ENCODE data around the gene MPLKIP.

The MPLKIP gene

GRCh38 chr7:40077849-40078248, 56.6 kb downstream of the MPLKIP start:
- no peaks in the 10 kb centered on the region for H3K36me3 ChIP-seq (replicated peaks; ENCODE audit: insufficient read depth, low read length)
- no peaks in the 10 kb centered on the region for H3K9me2 ChIP-seq (replicated peaks; ENCODE audit: insufficient read depth, low read length)
- no peaks in the 10 kb centered on the region for H3K79me2 ChIP-seq (ENCODE audit: low read length)
- no peak overlapping the region for H2AFZ ChIP-seq (ENCODE audit: low read length)
- H3K27ac ChIP-seq (ENCODE audit: low read length), result no peak overlapping the region
- no peaks in the 10 kb centered on the region for H3F3A ChIP-seq (ENCODE audit: insufficient read depth, low read length)
- TF ChIP-seq EZH2 (optimal IDR thresholded peaks at IDR 0.05; ENCODE audit: low read depth, low read length) (no peak), CTCF (IDR thresholded peaks at IDR 0.05; ENCODE audit: low read length) (no peak), EZH2phosphoT487 (IDR thresholded peaks at IDR 0.05; ENCODE audit: low read length) (no peak)
- DNase-seq, result no peak
- H3K27me3 ChIP-seq (replicated peaks; ENCODE audit: insufficient read depth, low read length), result no peaks in the 10 kb centered on the region
- no peak overlapping the region for H3K4me2 ChIP-seq (ENCODE audit: low read depth, low read length)
- no peaks in the 10 kb centered on the region for H3K4me1 ChIP-seq (ENCODE audit: low read length)
- no peaks in the 10 kb centered on the region for H3K9me3 ChIP-seq (replicated peaks; ENCODE audit: insufficient read depth, low read length)
- no peaks in the 10 kb centered on the region for H4K20me1 ChIP-seq (ENCODE audit: insufficient read depth, low read length)
- no peak overlapping the region for H3K9ac ChIP-seq (ENCODE audit: low read length)
- H3K4me3 ChIP-seq (ENCODE audit: low read length), result no peak overlapping the region
